ENCODE measurements around the gene CELF6.

- TF ChIP-seq CTCF (conservative IDR thresholded peaks at IDR 0.05 in 1 of 2, IDR thresholded peaks at IDR 0.05 in 1 of 2; ENCODE audit: extremely low read depth in 1 of 2, insufficient read depth in 1 of 2, low read depth in 1 of 2, low read length in 2 of 2) (no peak), EZH2 (IDR thresholded peaks at IDR 0.05; ENCODE audit: borderline replicate concordance, low read length) (no peak)
Measured at GRCh38 chr15:72319360-72319984, 485 bp downstream of the CELF6 start.
